B cell (primary cell): Measurements from ENCODE around the gene PEAK1. TPM values are rescaled to one million over a fixed set of nuclear protein-coding genes. Genes with fewer than 3 reads are reported as not detected.

ENCODE experiments used
- ATAC-seq: fragments of 200-7000 bp; cut with Tn5 transposase; one replicate; pipeline ENCODE4 v1.10.0; 2021; ENCODE audit warnings: low read depth, mild to moderate bottlenecking, moderate number of reproducible peaks, moderate library complexity
- CTCF ChIA-PET: fragments of 350-600 bp; sonication (Branson Sonifier 250); formaldehyde crosslinking; loops from one replicate; lab custom pipeline; 2021; ENCODE audit warnings: antibody characterized with exemption, inconsistent platforms; lab: Charles Lee
- POLR2A ChIA-PET: fragments of 350-600 bp; sonication (Branson Sonifier 250); formaldehyde crosslinking; loops from one replicate; lab custom pipeline; 2021; ENCODE audit warnings: antibody characterized with exemption; lab: Charles Lee
- DNase-seq: peaks from one replicate; pipeline ENCODE4 v3.0.0; 2013
- H2AFZ ChIP-seq: 2 replicates; pipeline ENCODE4 v1.6.1; 2012; ENCODE audit warnings: mild to moderate bottlenecking, low read depth, low read length; ENCODE audit not compliant: insufficient read depth, poor library complexity, severe bottlenecking
- H3K27ac ChIP-seq, 2 donors: 1 replicate in 1 of 2; 2 replicates in 1 of 2; pipeline ENCODE4 v1.5.1; 2012 to 2013; ENCODE audit warnings: low read length in 2 of 2, mild to moderate bottlenecking in 2 of 2, moderate library complexity in 1 of 2
- H3K27me3 ChIP-seq, 4 experiments: fragments of 200-600 bp in 1 of 4; sonication (generic) in 1 of 4; replicated peaks in 1 of 4; 1 replicate in 2 of 4; 2 replicates in 2 of 4; pipeline versions ENCODE4 v1.6.1 to v1.7.0; 2013 to 2016; ENCODE audit warnings: low read length in 3 of 4, mild to moderate bottlenecking in 2 of 4, mixed read lengths in 1 of 4, moderate library complexity in 1 of 4; ENCODE audit not compliant: insufficient read depth in 4 of 4, control insufficient read depth in 3 of 4; ENCODE audit errors: control extremely low read depth in 1 of 4
- H3K36me3 ChIP-seq, 2 experiments: replicated peaks in 1 of 2; 1 replicate in 1 of 2; 2 replicates in 1 of 2; pipeline versions ENCODE4 v1.6.1 to v1.7.1; 2013; ENCODE audit warnings: low read length in 1 of 2; ENCODE audit not compliant: insufficient read depth in 2 of 2, control insufficient read depth in 1 of 2; ENCODE audit errors: control extremely low read depth in 1 of 2, extremely low read depth in 1 of 2
- H3K4me1 ChIP-seq, 2 donors: fragments of 200-600 bp in 1 of 2; sonication (generic) in 1 of 2; 1 replicate in 1 of 2; 2 replicates in 1 of 2; pipeline versions ENCODE4 v1.5.1 to v1.6.1; 2013 to 2017; ENCODE audit warnings: low read length in 2 of 2; ENCODE audit not compliant: control insufficient read depth in 2 of 2, insufficient read depth in 2 of 2
- H3K4me2 ChIP-seq: replicated peaks from 2 replicates; pipeline ENCODE3; 2012; ENCODE audit warnings: mild to moderate bottlenecking, low read depth, low read length; ENCODE audit not compliant: poor library complexity, severe bottlenecking
- H3K4me3 ChIP-seq, 5 experiments: fragments of 200-600 bp in 1 of 5; sonication (generic) in 1 of 5; 1 replicate in 3 of 5; 2 replicates in 2 of 5; pipeline versions ENCODE4 v1.5.1 to v1.7.0; 2011 to 2016; ENCODE audit warnings: low read length in 4 of 5, mild to moderate bottlenecking in 4 of 5, low read depth in 2 of 5, control low read depth in 1 of 5, moderate library complexity in 1 of 5; ENCODE audit not compliant: insufficient read depth in 1 of 5; ENCODE audit errors: control extremely low read depth in 1 of 5, extremely low read depth in 1 of 5
- H3K79me2 ChIP-seq: fragments of 200-600 bp; sonication (generic); one replicate; pipeline ENCODE4 v1.6.0; 2016; ENCODE audit warnings: low read length; ENCODE audit not compliant: control insufficient read depth, insufficient read depth
- H3K9ac ChIP-seq: fragments of 200-600 bp; sonication (generic); 2 replicates; pipeline ENCODE4 v1.6.1; 2017; ENCODE audit warnings: mild to moderate bottlenecking, low read length, moderate library complexity
- H3K9me3 ChIP-seq, 3 donors: one replicate each; pipeline versions ENCODE4 v1.6.1 to v1.7.1; 2013; ENCODE audit warnings: low read length in 2 of 3; ENCODE audit not compliant: control insufficient read depth in 2 of 3, insufficient read depth in 1 of 3; ENCODE audit errors: control extremely low read depth in 1 of 3
- H4K20me1 ChIP-seq: 2 replicates; pipeline ENCODE4 v1.6.0; 2012; ENCODE audit warnings: mild to moderate bottlenecking, low read length; ENCODE audit not compliant: insufficient read depth, control insufficient read depth, poor library complexity, severe bottlenecking
- H3K27ac Mint-ChIP-seq: one replicate; pipeline ENCODE4 v1.8.0; 2021; ENCODE audit warnings: mixed read lengths
- H3K27me3 Mint-ChIP-seq: one replicate; pipeline ENCODE4 v1.8.0; 2021; ENCODE audit warnings: mixed read lengths
- H3K4me1 Mint-ChIP-seq: one replicate; pipeline ENCODE4 v1.8.0; 2021; ENCODE audit warnings: mixed read lengths
- H3K4me3 Mint-ChIP-seq: one replicate; pipeline ENCODE4 v1.8.0; 2021; ENCODE audit warnings: mixed read lengths
- H3K9me3 Mint-ChIP-seq: one replicate; pipeline ENCODE4 v1.8.0; 2022; ENCODE audit warnings: mixed read lengths; ENCODE audit not compliant: insufficient read depth
- CTCF ChIP-seq: fragments of 200-600 bp; IDR thresholded peaks from one replicate; pipeline ENCODE4 v1.8.0; 2022; ENCODE audit warnings: antibody characterized with exemption, mild to moderate bottlenecking
- EZH2 ChIP-seq: IDR thresholded peaks from 2 replicates; pipeline ENCODE4 v1.6.1; 2012; ENCODE audit warnings: borderline replicate concordance, low read depth, mild to moderate bottlenecking, moderate library complexity, low read length; ENCODE audit not compliant: insufficient read depth, poor library complexity, severe bottlenecking
- WGBS: methylation state at CpG from one replicate; pipeline ENCODE4 v1.1.5; 2013; ENCODE audit warnings: missing lambda C conversion rate; ENCODE audit not compliant: insufficient coverage; 5-methylcytosine and 5-hydroxymethylcytosine counted together
- intact Hi-C: fragments of 100-400 bp; cut with micrococcal nuclease; formaldehyde crosslinking; loops from one replicate; pipeline ENCODE4 v1.10.0; 2022
- polyA plus RNA-seq: library from polyadenylated mRNA; depleted of rRNA; stranded (reverse); fragments of >200 nt; gene quantifications from 2 replicates; pipeline ENCODE4 v1.2.3, GENCODE V29; 2012
- total RNA-seq, 2 donors: library from RNA; stranded (reverse); fragments of 120-200 nt in 1 of 2; gene quantifications; 1 replicate in 1 of 2; 2 replicates in 1 of 2; pipeline versions ENCODE4 v1.2.3 to v1.2.4, GENCODE V29; 2013 to 2022

PEAK1 gene
- total and polyA plus RNA-seq, 2 donors (not counting 1 experiment from before 2014, with no cell fraction given), result 13.4 to 38.0 TPM

GRCh38 chr15:77413699-77414349 is 6.1 kb downstream of the PEAK1 start:
- no peak overlapping the region for H3K4me3 Mint-ChIP-seq
- ChIA-PET POLR2A (no interaction called here), CTCF (no interaction called here)
- H3K4me1 Mint-ChIP-seq, result peaks cover 50% of the 10 kb centered on the region
- ATAC-seq, result no peak
- intact Hi-C loops, result no loop called here
- WGBS, result 100% methylated on average over 3 of the region's 4 CpGs
- no peaks in the 10 kb centered on the region for H3K9me3 Mint-ChIP-seq
- H3K27me3 Mint-ChIP-seq, result no peaks in the 10 kb centered on the region
- no peak for TF ChIP-seq EZH2
- no peak for TF ChIP-seq CTCF
- no peak for DNase-seq
- H3K27ac Mint-ChIP-seq, result no peak overlapping the region
- H3K27me3 ChIP-seq, result no peaks in the 10 kb centered on the region
- H3K9ac ChIP-seq, result no peak overlapping the region
- H3K4me3 ChIP-seq, result no peak overlapping the region
- peaks cover 23 to 24% of the 10 kb centered on the region in 2 donors for H3K4me1 ChIP-seq
- H4K20me1 ChIP-seq, result no peaks in the 10 kb centered on the region
- no peaks in the 10 kb centered on the region for H3K9me3 ChIP-seq
- H3K36me3 ChIP-seq, result peaks cover 0 to 3% of the 10 kb centered on the region in 2 experiments
- peaks cover 89% of the 10 kb centered on the region for H3K79me2 ChIP-seq
- no peak overlapping the region for H3K27ac ChIP-seq
- no peak overlapping the region for H2AFZ ChIP-seq
- no peak overlapping the region for H3K4me2 ChIP-seq

GRCh38 chr15:77412972-77413698 is 6.8 kb downstream of the PEAK1 start:
- Histone ChIP-seq H3K9me3 (no peaks in the 10 kb centered on the region), H3K27me3 (no peaks in the 10 kb centered on the region), H3K4me1 (peaks cover 18 to 21% of the 10 kb centered on the region in 2 donors), H3K9ac (no peak overlapping the region), H3K27ac (no peak overlapping the region), H3K79me2 (peaks cover 89% of the 10 kb centered on the region), H2AFZ (no peak overlapping the region), H3K4me3 (no peak overlapping the region), H3K4me2 (no peak overlapping the region), H3K36me3 (peaks cover 0 to 3% of the 10 kb centered on the region in 2 experiments), H4K20me1 (no peaks in the 10 kb centered on the region)
- H3K4me1 Mint-ChIP-seq, result peaks cover 44% of the 10 kb centered on the region
- intact Hi-C loops, result no loop called here
- WGBS, result no CpG with 5 or more reads among the region's 2 CpGs
- H3K27me3 Mint-ChIP-seq, result no peaks in the 10 kb centered on the region
- ChIA-PET CTCF (no interaction called here), POLR2A (no interaction called here)
- H3K9me3 Mint-ChIP-seq, result no peaks in the 10 kb centered on the region
- H3K4me3 Mint-ChIP-seq, result no peak overlapping the region
- no peak overlapping the region for H3K27ac Mint-ChIP-seq
- no peak for DNase-seq
- no peak for ATAC-seq
- no peak for TF ChIP-seq EZH2
- TF ChIP-seq CTCF, result no peak
